ENCODE measurements around the gene METAP1. TPM values are rescaled to one million over a fixed set of nuclear protein-coding genes. Genes with fewer than 3 reads are reported as not detected.

The METAP1 gene
- total RNA-seq, 1 experiment from 2014 or later: 72.2 TPM

- no peak for TF ChIP-seq CTCF (conservative IDR thresholded peaks at IDR 0.05; ENCODE audit: low read depth, low read length)
- no peak for TF ChIP-seq EZH2 (IDR thresholded peaks at IDR 0.05; ENCODE audit: borderline replicate concordance, low read depth, low read length, poor library complexity, severe bottlenecking)
- Histone ChIP-seq H3K4me3 (ENCODE audit: low read depth, low read length, poor library complexity, severe bottlenecking) (no peak overlapping the region), H3K36me3 (ENCODE audit: insufficient read depth, low read length, poor library complexity, severe bottlenecking) (no peaks in the 10 kb centered on the region), H3K27ac (ENCODE audit: low read depth, low read length, poor library complexity, severe bottlenecking) (no peak overlapping the region), H3K27me3 (replicated peaks; ENCODE audit: insufficient read depth, low read depth, low read length, poor library complexity) (no peaks in the 10 kb centered on the region), H3K9me3 (ENCODE audit: low read depth, low read length, poor library complexity, severe bottlenecking) (no peaks in the 10 kb centered on the region), H3K4me1 (ENCODE audit: insufficient read depth, low read length, poor library complexity, severe bottlenecking) (no peaks in the 10 kb centered on the region)
- ChIA-PET POLR2A (ENCODE audit: low non-redundant PET) (no interaction called here), CTCF (no interaction called here)
- BruUV-seq (replicated peaks): no TSS peak
- intact Hi-C loops (cut with micrococcal nuclease; ENCODE audit: unreplicated experiment): no loop called here
- no peak for DNase-seq (ENCODE audit: low spot score)
Measured at GRCh38 chr4:98950925-98951324, 44.6 kb upstream of the METAP1 start.

GRCh38 chr4:98951710-98952109 lies 43.8 kb upstream of the METAP1 start:
- H3K36me3 ChIP-seq (ENCODE audit: insufficient read depth, low read length, poor library complexity, severe bottlenecking): no peaks in the 10 kb centered on the region
- CTCF ChIA-PET: no interaction called here
- TF ChIP-seq CTCF (conservative IDR thresholded peaks at IDR 0.05; ENCODE audit: low read depth, low read length): no peak
- no TSS peak for BruUV-seq (replicated peaks)
- DNase-seq (ENCODE audit: low spot score): no peak
- intact Hi-C loops (cut with micrococcal nuclease; ENCODE audit: unreplicated experiment): no loop called here
- POLR2A ChIA-PET (ENCODE audit: low non-redundant PET): no interaction called here
- no peak overlapping the region for H3K4me3 ChIP-seq (ENCODE audit: low read depth, low read length, poor library complexity, severe bottlenecking)
- no peak overlapping the region for H3K27ac ChIP-seq (ENCODE audit: low read depth, low read length, poor library complexity, severe bottlenecking)
- H3K4me1 ChIP-seq (ENCODE audit: insufficient read depth, low read length, poor library complexity, severe bottlenecking): no peaks in the 10 kb centered on the region
- no peaks in the 10 kb centered on the region for H3K9me3 ChIP-seq (ENCODE audit: low read depth, low read length, poor library complexity, severe bottlenecking)
- H3K27me3 ChIP-seq (replicated peaks; ENCODE audit: insufficient read depth, low read depth, low read length, poor library complexity): no peaks in the 10 kb centered on the region

DNA sequence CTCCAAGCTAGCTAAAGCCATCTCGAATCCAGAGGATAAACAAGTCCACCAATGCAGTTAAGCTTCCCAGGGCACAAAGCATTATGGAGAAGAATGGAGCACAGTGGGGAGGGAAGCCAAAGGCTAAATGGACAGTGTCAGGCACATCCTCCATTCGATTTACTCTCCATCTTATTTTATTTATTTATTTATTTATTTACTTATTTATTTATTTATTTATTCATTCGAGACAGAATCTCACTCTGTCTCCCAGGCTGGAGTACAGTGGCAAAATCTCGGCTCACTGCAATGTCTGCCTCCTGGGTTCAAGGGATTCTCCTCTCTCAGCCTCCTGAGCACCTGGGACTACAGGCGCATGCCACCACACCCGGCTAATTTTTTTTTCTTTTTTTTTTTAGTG lies 40.3 kb upstream of the METAP1 start:
- Histone ChIP-seq H3K4me3 (ENCODE audit: low read depth, low read length, poor library complexity, severe bottlenecking) (no peak overlapping the region), H3K27me3 (replicated peaks; ENCODE audit: insufficient read depth, low read depth, low read length, poor library complexity) (no peaks in the 10 kb centered on the region), H3K36me3 (ENCODE audit: insufficient read depth, low read length, poor library complexity, severe bottlenecking) (no peaks in the 10 kb centered on the region), H3K27ac (ENCODE audit: low read depth, low read length, poor library complexity, severe bottlenecking) (no peak overlapping the region), H3K9me3 (ENCODE audit: low read depth, low read length, poor library complexity, severe bottlenecking) (no peaks in the 10 kb centered on the region), H3K4me1 (ENCODE audit: insufficient read depth, low read length, poor library complexity, severe bottlenecking) (no peaks in the 10 kb centered on the region)
- ChIA-PET CTCF (no interaction called here), POLR2A (ENCODE audit: low non-redundant PET) (interaction anchor here (0.7 kb wide), 1 partner anchor 1166 kb away, joined by 4 read pairs; no protein-coding TSS in a partner anchor)
- no TSS peak for BruUV-seq (replicated peaks)
- intact Hi-C loops (cut with micrococcal nuclease; ENCODE audit: unreplicated experiment): no loop called here
- no peak for DNase-seq (ENCODE audit: low spot score)
- no peak for TF ChIP-seq CTCF (conservative IDR thresholded peaks at IDR 0.05; ENCODE audit: low read depth, low read length)
- TF ChIP-seq EZH2 (IDR thresholded peaks at IDR 0.05; ENCODE audit: borderline replicate concordance, low read depth, low read length, poor library complexity, severe bottlenecking): no peak

Measured in A673 (cell line).